ENCODE data around the gene RAB11FIP2.

GRCh38 chr10:118035354-118036005, 11.3 kb downstream of the RAB11FIP2 start:
- no peak for TF ChIP-seq CTCF (IDR thresholded peaks at IDR 0.05 in 8 of 11, conservative IDR thresholded peaks at IDR 0.05 in 3 of 11)
- no peak for TF ChIP-seq POLR2A (IDR thresholded peaks at IDR 0.05)
- TF ChIP-seq POLR2AphosphoS5 (IDR thresholded peaks at IDR 0.05), result no peak

Measured in spleen (tissue), 7 donors.